ENCODE results near the gene RGS7. TPM values are rescaled to one million over a fixed set of nuclear protein-coding genes. Genes with fewer than 3 reads are reported as not detected.

Gene RGS7
- total RNA-seq, 1 donor from 2014 or later, result 0.18 TPM

DNA sequence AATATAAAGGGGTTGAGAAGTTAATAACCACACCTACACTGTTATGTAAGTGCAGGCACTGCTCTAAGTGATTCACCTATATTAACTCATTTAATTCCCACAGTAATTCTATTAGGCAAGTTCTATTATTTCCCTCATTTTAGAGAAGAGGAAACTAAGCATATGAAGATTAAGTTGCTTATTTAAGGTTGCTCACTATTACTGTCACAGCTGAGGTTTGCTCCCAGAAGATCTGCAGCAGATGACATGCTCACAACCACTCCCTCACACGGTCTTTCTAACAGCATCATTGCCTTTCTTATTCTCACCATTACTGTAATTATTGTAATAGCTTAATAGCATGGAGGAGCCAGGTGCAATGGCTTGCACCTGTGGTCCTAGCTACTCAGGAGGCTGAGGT is 548.6 kb downstream of the RGS7 start:
- Mint-ChIP-seq H3K9me3 (ENCODE audit: unreplicated experiment) (no peaks in the 10 kb centered on the region), H3K27ac (ENCODE audit: unreplicated experiment) (no peak overlapping the region), H3K4me3 (ENCODE audit: unreplicated experiment) (no peak overlapping the region), H3K27me3 (ENCODE audit: low read depth, unreplicated experiment) (no peaks in the 10 kb centered on the region), H3K36me3 (ENCODE audit: low read depth, unreplicated experiment) (no peaks in the 10 kb centered on the region), H3K4me1 (ENCODE audit: low read depth, unreplicated experiment) (peaks cover 20% of the 10 kb centered on the region)
- no peak overlapping the region for H3K27ac ChIP-seq (ENCODE audit: low read depth, low read length)
- peaks cover 7% of the 10 kb centered on the region for H3K4me1 ChIP-seq (ENCODE audit: insufficient read depth, low read length)
- H3K27me3 ChIP-seq (ENCODE audit: insufficient read depth, low read length), result no peaks in the 10 kb centered on the region
- H3K9ac ChIP-seq (ENCODE audit: low read length), result no peak overlapping the region
- DNase-seq (ENCODE audit: low read depth), result no peak
- H3K79me2 ChIP-seq (ENCODE audit: insufficient read depth, low read length), result no peaks in the 10 kb centered on the region
- TF ChIP-seq, protein P1, sequence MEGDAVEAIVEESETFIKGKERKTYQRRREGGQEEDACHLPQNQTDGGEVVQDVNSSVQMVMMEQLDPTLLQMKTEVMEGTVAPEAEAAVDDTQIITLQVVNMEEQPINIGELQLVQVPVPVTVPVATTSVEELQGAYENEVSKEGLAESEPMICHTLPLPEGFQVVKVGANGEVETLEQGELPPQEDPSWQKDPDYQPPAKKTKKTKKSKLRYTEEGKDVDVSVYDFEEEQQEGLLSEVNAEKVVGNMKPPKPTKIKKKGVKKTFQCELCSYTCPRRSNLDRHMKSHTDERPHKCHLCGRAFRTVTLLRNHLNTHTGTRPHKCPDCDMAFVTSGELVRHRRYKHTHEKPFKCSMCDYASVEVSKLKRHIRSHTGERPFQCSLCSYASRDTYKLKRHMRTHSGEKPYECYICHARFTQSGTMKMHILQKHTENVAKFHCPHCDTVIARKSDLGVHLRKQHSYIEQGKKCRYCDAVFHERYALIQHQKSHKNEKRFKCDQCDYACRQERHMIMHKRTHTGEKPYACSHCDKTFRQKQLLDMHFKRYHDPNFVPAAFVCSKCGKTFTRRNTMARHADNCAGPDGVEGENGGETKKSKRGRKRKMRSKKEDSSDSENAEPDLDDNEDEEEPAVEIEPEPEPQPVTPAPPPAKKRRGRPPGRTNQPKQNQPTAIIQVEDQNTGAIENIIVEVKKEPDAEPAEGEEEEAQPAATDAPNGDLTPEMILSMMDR (IDR thresholded peaks at IDR 0.05; ENCODE audit: insufficient read depth, low read depth, low read length), result no peak
- no peak for TF ChIP-seq EZH2 (IDR thresholded peaks at IDR 0.05; ENCODE audit: insufficient read depth, low read length)
- H4K20me1 ChIP-seq (ENCODE audit: insufficient read depth, low read length), result no peaks in the 10 kb centered on the region
- no peaks in the 10 kb centered on the region for H3K9me3 ChIP-seq (ENCODE audit: insufficient read depth, low read depth, low read length)
- H2AFZ ChIP-seq (ENCODE audit: low read depth, low read length), result no peak overlapping the region
- no peaks in the 10 kb centered on the region for H3K36me3 ChIP-seq (ENCODE audit: insufficient read depth, low read length)
- no peak overlapping the region for H3K4me2 ChIP-seq (ENCODE audit: low read length)
- H3K4me3 ChIP-seq (ENCODE audit: insufficient read depth, low read depth, low read length), result no peak overlapping the region
- no peak for FAIRE-seq

DNA sequence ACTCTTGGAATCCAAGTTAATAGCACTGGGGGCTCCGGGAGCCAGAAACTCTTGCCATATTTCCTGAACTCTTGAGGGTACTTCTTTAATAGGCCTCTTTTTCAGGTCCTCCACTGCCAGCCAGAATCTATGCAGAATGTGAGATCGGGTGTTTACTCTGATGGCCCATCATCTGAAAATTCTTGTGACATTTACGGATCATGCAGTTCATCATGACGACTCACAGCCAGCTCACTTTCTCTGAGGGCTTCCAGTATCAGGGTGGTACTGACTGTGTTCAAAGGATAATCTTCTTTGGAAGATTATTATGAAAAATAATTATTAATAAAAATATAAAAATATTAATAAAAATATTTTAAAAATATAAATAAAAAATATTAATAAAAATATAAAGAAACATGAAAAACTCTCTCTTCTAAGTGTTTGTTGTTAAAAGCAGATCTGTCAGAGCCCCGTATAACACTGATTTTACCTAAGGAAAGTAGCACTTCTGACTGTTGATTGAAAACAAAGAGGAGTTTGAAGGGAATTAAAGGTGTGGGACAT is 550.7 kb downstream of the RGS7 start:
- peaks cover 12% of the 10 kb centered on the region for H3K4me1 ChIP-seq (ENCODE audit: insufficient read depth, low read length)
- Mint-ChIP-seq H3K4me1 (ENCODE audit: low read depth, unreplicated experiment) (peaks cover 34% of the 10 kb centered on the region), H3K27ac (ENCODE audit: unreplicated experiment) (peak overlapping the region; percentile 2), H3K4me3 (ENCODE audit: unreplicated experiment) (no peak overlapping the region), H3K27me3 (ENCODE audit: low read depth, unreplicated experiment) (no peaks in the 10 kb centered on the region), H3K36me3 (ENCODE audit: low read depth, unreplicated experiment) (no peaks in the 10 kb centered on the region), H3K9me3 (ENCODE audit: unreplicated experiment) (no peaks in the 10 kb centered on the region)
- H3K79me2 ChIP-seq (ENCODE audit: insufficient read depth, low read length), result no peaks in the 10 kb centered on the region
- no peaks in the 10 kb centered on the region for H4K20me1 ChIP-seq (ENCODE audit: insufficient read depth, low read length)
- H3K9ac ChIP-seq (ENCODE audit: low read length), result no peak overlapping the region
- H3K27me3 ChIP-seq (ENCODE audit: insufficient read depth, low read length), result no peaks in the 10 kb centered on the region
- no peaks in the 10 kb centered on the region for H3K36me3 ChIP-seq (ENCODE audit: insufficient read depth, low read length)
- H3K9me3 ChIP-seq (ENCODE audit: insufficient read depth, low read depth, low read length), result no peaks in the 10 kb centered on the region
- TF ChIP-seq, protein P1 (IDR thresholded peaks at IDR 0.05; ENCODE audit: insufficient read depth, low read depth, low read length), result no peak
- no peak for TF ChIP-seq EZH2 (IDR thresholded peaks at IDR 0.05; ENCODE audit: insufficient read depth, low read length)
- FAIRE-seq (no peak), DNase-seq (ENCODE audit: low read depth) (no peak)
- no peak overlapping the region for H3K4me3 ChIP-seq (ENCODE audit: insufficient read depth, low read depth, low read length)
- no peak overlapping the region for H3K27ac ChIP-seq (ENCODE audit: low read depth, low read length)
- H3K4me2 ChIP-seq (ENCODE audit: low read length), result no peak overlapping the region
- H2AFZ ChIP-seq (ENCODE audit: low read depth, low read length), result no peak overlapping the region

DNA sequence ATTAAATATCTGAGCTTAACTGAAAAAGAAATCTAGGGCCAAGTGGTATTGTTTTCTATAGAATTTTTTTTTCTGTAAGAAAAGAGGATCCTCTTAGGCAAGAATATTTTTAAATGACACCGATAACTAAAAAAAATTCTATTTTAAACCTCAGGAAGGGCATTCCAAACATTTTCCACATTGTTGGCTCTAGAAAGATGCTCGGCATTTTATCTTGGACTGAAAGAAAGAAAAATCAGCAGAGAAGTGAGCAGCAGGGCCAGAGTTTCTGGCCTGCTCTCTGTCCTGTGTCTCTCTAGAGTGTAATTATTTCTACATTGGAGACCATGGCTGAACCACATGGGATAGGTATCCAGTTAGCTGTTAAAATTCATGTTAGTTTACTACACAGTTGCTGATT is 552.5 kb downstream of the RGS7 start:
- Histone ChIP-seq H4K20me1 (ENCODE audit: insufficient read depth, low read length) (no peaks in the 10 kb centered on the region), H3K9me3 (ENCODE audit: insufficient read depth, low read depth, low read length) (no peaks in the 10 kb centered on the region), H3K4me3 (ENCODE audit: insufficient read depth, low read depth, low read length) (no peak overlapping the region), H3K79me2 (ENCODE audit: insufficient read depth, low read length) (no peaks in the 10 kb centered on the region), H3K36me3 (ENCODE audit: insufficient read depth, low read length) (no peaks in the 10 kb centered on the region), H3K9ac (ENCODE audit: low read length) (no peak overlapping the region), H3K27me3 (ENCODE audit: insufficient read depth, low read length) (no peaks in the 10 kb centered on the region), H3K27ac (ENCODE audit: low read depth, low read length) (no peak overlapping the region), H3K4me1 (ENCODE audit: insufficient read depth, low read length) (peaks cover 12% of the 10 kb centered on the region), H2AFZ (ENCODE audit: low read depth, low read length) (no peak overlapping the region), H3K4me2 (ENCODE audit: low read length) (peak overlapping the region; percentile 28)
- Mint-ChIP-seq H3K27me3 (ENCODE audit: low read depth, unreplicated experiment) (no peaks in the 10 kb centered on the region), H3K36me3 (ENCODE audit: low read depth, unreplicated experiment) (no peaks in the 10 kb centered on the region), H3K27ac (ENCODE audit: unreplicated experiment) (peak overlapping the region; percentile 92), H3K4me1 (ENCODE audit: low read depth, unreplicated experiment) (peaks cover 38% of the 10 kb centered on the region), H3K4me3 (ENCODE audit: unreplicated experiment) (no peak overlapping the region), H3K9me3 (ENCODE audit: unreplicated experiment) (no peaks in the 10 kb centered on the region)
- no peak for TF ChIP-seq EZH2 (IDR thresholded peaks at IDR 0.05; ENCODE audit: insufficient read depth, low read length)
- TF ChIP-seq, protein P1 (IDR thresholded peaks at IDR 0.05; ENCODE audit: insufficient read depth, low read depth, low read length), result no peak
- no peak for FAIRE-seq
- peak; percentile 68 for DNase-seq (ENCODE audit: low read depth)

All from astrocyte (in vitro differentiated cells and primary cell).